ENCODE results near the gene BCR. TPM values are rescaled to one million over a fixed set of nuclear protein-coding genes. Genes with fewer than 3 reads are reported as not detected.

The BCR gene
- total and polyA plus RNA-seq, 2 of the 4 experiments (the other 2 are of a cell fraction) = 28.9 to 44.6 TPM

DNA sequence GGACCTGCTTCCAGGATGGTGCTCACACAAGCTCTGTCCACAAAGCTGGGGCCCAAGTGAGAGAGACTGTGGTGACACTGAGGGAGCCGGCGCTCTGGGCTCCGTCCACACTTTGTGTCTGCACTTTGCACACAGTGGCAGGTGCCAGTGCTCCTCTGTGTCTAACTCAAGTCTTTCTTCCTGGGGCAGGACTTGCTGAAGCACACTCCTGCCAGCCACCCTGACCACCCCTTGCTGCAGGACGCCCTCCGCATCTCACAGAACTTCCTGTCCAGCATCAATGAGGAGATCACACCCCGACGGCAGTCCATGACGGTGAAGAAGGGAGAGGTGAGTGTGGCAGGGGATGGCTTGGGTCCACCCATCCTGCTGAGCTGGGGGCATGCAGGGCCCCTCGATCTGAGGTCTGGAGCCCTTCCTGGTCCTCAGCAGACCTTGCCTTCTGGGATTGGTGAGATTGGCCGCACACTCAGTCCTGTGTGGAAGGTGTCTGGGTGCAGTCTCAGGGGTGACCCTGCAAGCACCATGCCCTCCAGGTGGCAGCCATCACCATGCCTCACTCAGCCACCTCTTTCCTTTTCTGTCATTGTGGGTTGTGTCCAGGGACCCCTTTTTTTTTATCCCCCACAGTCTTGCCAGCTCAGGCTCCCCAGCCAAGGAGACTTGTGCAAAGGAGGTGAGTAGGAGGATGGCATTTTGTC is 93.3 kb downstream of the BCR start:
- no peak overlapping the region for H3K4me2 ChIP-seq (ENCODE audit: low read depth, low read length)
- BruUV-seq (replicated peaks) = no TSS peak
- H2BK5ac ChIP-seq (ENCODE audit: low read depth, low read length, poor library complexity, severe bottlenecking) = no peak overlapping the region
- H3K36me3 ChIP-seq (ENCODE audit: control insufficient read depth, insufficient read depth, low read length) = peaks cover 48% of the 10 kb centered on the region
- dilution Hi-C loops (cut with HindIII; ENCODE audit: low sequenced_read_pairs, unreplicated experiment) = no loop called here
- H3K14ac ChIP-seq (replicated peaks; ENCODE audit: low read depth, low read length) = no peak overlapping the region
- no peak overlapping the region for H4K5ac ChIP-seq (ENCODE audit: low read depth, low read length)
- H3K9me1 ChIP-seq (ENCODE audit: insufficient read depth, low read length) = no peaks in the 10 kb centered on the region
- ChIA-PET CTCF (interaction anchor here (1.7 kb wide), 1 partner anchor 8 kb away, joined by 6 read pairs; no protein-coding TSS in a partner anchor), POLR2A (ENCODE audit: unreplicated experiment) (no interaction called here)
- no peak overlapping the region for H2AK9ac ChIP-seq (replicated peaks; ENCODE audit: low read depth, low read length, poor library complexity)
- H3K27me3 ChIP-seq (ENCODE audit: control insufficient read depth, insufficient read depth, low read length) = no peaks in the 10 kb centered on the region
- no peak overlapping the region for H2BK20ac ChIP-seq (ENCODE audit: low read depth, low read length)
- TF ChIP-seq, protein P1, sequence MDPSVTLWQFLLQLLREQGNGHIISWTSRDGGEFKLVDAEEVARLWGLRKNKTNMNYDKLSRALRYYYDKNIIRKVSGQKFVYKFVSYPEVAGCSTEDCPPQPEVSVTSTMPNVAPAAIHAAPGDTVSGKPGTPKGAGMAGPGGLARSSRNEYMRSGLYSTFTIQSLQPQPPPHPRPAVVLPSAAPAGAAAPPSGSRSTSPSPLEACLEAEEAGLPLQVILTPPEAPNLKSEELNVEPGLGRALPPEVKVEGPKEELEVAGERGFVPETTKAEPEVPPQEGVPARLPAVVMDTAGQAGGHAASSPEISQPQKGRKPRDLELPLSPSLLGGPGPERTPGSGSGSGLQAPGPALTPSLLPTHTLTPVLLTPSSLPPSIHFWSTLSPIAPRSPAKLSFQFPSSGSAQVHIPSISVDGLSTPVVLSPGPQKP (IDR thresholded peaks at IDR 0.05; ENCODE audit: borderline replicate concordance, low read depth, low read length) = no peak
- TF ChIP-seq MAFK (IDR thresholded peaks at IDR 0.05; ENCODE audit: low read depth, low read length) = no peak
- no peak for TF ChIP-seq SMC3 (IDR thresholded peaks at IDR 0.05; ENCODE audit: low read depth, low read length)
- no peak for TF ChIP-seq RCOR1 (IDR thresholded peaks at IDR 0.05; ENCODE audit: insufficient replicate concordance, low read length)
- TF ChIP-seq NFE2L2 (IDR thresholded peaks at IDR 0.05; ENCODE audit: low read depth, low read length) = no peak
- TF ChIP-seq, protein P2, sequence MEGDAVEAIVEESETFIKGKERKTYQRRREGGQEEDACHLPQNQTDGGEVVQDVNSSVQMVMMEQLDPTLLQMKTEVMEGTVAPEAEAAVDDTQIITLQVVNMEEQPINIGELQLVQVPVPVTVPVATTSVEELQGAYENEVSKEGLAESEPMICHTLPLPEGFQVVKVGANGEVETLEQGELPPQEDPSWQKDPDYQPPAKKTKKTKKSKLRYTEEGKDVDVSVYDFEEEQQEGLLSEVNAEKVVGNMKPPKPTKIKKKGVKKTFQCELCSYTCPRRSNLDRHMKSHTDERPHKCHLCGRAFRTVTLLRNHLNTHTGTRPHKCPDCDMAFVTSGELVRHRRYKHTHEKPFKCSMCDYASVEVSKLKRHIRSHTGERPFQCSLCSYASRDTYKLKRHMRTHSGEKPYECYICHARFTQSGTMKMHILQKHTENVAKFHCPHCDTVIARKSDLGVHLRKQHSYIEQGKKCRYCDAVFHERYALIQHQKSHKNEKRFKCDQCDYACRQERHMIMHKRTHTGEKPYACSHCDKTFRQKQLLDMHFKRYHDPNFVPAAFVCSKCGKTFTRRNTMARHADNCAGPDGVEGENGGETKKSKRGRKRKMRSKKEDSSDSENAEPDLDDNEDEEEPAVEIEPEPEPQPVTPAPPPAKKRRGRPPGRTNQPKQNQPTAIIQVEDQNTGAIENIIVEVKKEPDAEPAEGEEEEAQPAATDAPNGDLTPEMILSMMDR (conservative IDR thresholded peaks at IDR 0.05; ENCODE audit: low read depth, low read length) = no peak
- no peak for TF ChIP-seq RFX5 (IDR thresholded peaks at IDR 0.05; ENCODE audit: low read depth, low read length)
- no peak for TF ChIP-seq POLR2A (IDR thresholded peaks at IDR 0.05; ENCODE audit: low read depth, low read length)
- no peak for TF ChIP-seq BHLHE40 (IDR thresholded peaks at IDR 0.05; ENCODE audit: low read depth, low read length)
- TF ChIP-seq FOS (IDR thresholded peaks at IDR 0.05; ENCODE audit: low read depth, low read length) = no peak
- no peak for TF ChIP-seq MAZ (IDR thresholded peaks at IDR 0.05; ENCODE audit: borderline replicate concordance, low read depth, low read length)
- TF ChIP-seq MXI1 (IDR thresholded peaks at IDR 0.05; ENCODE audit: borderline replicate concordance, low read depth, low read length) = no peak
- TF ChIP-seq, protein P3, sequence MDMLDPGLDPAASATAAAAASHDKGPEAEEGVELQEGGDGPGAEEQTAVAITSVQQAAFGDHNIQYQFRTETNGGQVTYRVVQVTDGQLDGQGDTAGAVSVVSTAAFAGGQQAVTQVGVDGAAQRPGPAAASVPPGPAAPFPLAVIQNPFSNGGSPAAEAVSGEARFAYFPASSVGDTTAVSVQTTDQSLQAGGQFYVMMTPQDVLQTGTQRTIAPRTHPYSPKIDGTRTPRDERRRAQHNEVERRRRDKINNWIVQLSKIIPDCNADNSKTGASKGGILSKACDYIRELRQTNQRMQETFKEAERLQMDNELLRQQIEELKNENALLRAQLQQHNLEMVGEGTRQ (IDR thresholded peaks at IDR 0.05; ENCODE audit: low read depth, low read length) = no peak
- TF ChIP-seq CEBPB (IDR thresholded peaks at IDR 0.05; ENCODE audit: low read depth, low read length) = no peak
- TF ChIP-seq CHD1 (IDR thresholded peaks at IDR 0.05; ENCODE audit: low read depth, low read length) = no peak
- H3K4me3 ChIP-seq (ENCODE audit: insufficient read depth, low read depth, low read length) = no peak overlapping the region
- no peak overlapping the region for H3K18ac ChIP-seq (ENCODE audit: low read depth, low read length)
- H2BK15ac ChIP-seq (ENCODE audit: low read depth, low read length) = no peak overlapping the region
- H2BK120ac ChIP-seq (ENCODE audit: low read depth, low read length) = no peak overlapping the region
- intact Hi-C loops (cut with micrococcal nuclease) = no loop called here
- no peak overlapping the region for H3K23ac ChIP-seq (ENCODE audit: low read depth, low read length)
- no peak for ATAC-seq (ENCODE audit: low read depth)
- no peak overlapping the region for H2AFZ ChIP-seq (replicated peaks; ENCODE audit: low read length, poor library complexity)
- H3K4ac ChIP-seq (ENCODE audit: low read depth, low read length) = no peak overlapping the region
- H4K8ac ChIP-seq (ENCODE audit: low read depth in 2 of 2, low read length in 2 of 2) = no peak overlapping the region
- no peak overlapping the region for H3K9ac ChIP-seq (ENCODE audit: low read depth, low read length)
- WGBS, 2 experiments (ENCODE audit: extremely low coverage in 2 of 2, insufficient read length in 1 of 2) = 90% methylated on average over 2 of the region's 10 CpGs; no CpG with 5 or more reads in 1 of the 2 experiments
- no peak overlapping the region for H2AK5ac ChIP-seq (ENCODE audit: low read depth, low read length)
- no peaks in the 10 kb centered on the region for H3K79me1 ChIP-seq (ENCODE audit: low read depth in 1 of 2, low read length in 2 of 2)
- no peak overlapping the region for H4K91ac ChIP-seq (ENCODE audit: insufficient read depth, low read depth, low read length)
- H3K4me1 ChIP-seq (ENCODE audit: control insufficient read depth, insufficient read depth, low read length) = no peaks in the 10 kb centered on the region
- no peak for DNase-seq
- in situ Hi-C loops (cut with MboI; ENCODE audit: low sequenced_read_pairs) = no loop called here
- no peaks in the 10 kb centered on the region for H3K9me3 ChIP-seq (ENCODE audit: control insufficient read depth, insufficient read depth, low read length)
- H3K27ac ChIP-seq (ENCODE audit: insufficient read depth, low read length) = no peak overlapping the region
- H4K20me1 ChIP-seq (ENCODE audit: insufficient read depth, low read length) = no peaks in the 10 kb centered on the region; the same call in 1 of the 2 replicates
- H3K56ac ChIP-seq (ENCODE audit: extremely low read depth, insufficient read depth, low read length) = no peak overlapping the region

Data from IMR-90 (cell line).